Measurements from ENCODE around the gene SLC5A4. TPM values are rescaled to one million over a fixed set of nuclear protein-coding genes. Genes with fewer than 3 reads are reported as not detected.
"Not testable (repeated sequence)": the region's sequence is repeated elsewhere in the genome, so short reads cannot be mapped to it uniquely, and the experiment has no call there.

Gene SLC5A4
- total RNA-seq, 1 donor from 2014 or later: not detected

DNA sequence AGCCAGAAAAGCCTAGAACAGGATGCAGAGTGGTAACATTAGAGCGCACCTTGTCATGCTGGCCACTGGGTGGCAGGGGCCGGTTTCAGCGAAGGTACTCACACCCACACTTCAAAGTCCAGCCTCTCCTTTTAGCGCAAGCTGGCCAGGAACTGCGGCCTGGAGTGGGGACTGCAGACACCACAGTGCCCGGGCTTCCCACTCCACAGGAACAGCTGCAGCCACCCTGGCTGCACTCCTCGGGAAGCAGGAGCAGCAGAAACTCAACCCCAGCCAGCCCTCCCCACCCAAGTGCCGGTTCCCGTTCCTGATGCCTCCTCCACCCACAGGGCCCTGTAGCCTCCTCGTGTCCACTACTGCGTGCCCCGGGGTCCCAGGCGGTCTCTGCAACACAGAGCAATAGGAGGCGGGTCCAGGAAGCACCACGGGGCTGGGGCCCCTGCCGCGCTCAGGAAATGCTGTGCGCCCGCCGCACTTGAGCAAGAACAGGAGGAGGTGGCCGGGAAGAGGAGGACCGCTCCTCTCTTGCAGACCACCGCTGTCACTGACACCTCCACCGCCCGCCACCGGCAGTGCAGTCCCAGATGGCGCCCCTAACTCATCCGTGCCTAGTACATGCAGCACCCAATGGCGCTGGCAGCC lies 52.5 kb downstream of the SLC5A4 start:
- no peaks in the 10 kb centered on the region for H3K36me3 Mint-ChIP-seq (ENCODE audit: low read depth)
- TF ChIP-seq, protein P1, sequence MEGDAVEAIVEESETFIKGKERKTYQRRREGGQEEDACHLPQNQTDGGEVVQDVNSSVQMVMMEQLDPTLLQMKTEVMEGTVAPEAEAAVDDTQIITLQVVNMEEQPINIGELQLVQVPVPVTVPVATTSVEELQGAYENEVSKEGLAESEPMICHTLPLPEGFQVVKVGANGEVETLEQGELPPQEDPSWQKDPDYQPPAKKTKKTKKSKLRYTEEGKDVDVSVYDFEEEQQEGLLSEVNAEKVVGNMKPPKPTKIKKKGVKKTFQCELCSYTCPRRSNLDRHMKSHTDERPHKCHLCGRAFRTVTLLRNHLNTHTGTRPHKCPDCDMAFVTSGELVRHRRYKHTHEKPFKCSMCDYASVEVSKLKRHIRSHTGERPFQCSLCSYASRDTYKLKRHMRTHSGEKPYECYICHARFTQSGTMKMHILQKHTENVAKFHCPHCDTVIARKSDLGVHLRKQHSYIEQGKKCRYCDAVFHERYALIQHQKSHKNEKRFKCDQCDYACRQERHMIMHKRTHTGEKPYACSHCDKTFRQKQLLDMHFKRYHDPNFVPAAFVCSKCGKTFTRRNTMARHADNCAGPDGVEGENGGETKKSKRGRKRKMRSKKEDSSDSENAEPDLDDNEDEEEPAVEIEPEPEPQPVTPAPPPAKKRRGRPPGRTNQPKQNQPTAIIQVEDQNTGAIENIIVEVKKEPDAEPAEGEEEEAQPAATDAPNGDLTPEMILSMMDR (IDR thresholded peaks at IDR 0.05): no peak
- H3K27me3 Mint-ChIP-seq: peaks cover 40% of the 10 kb centered on the region
- POLR2A ChIA-PET: no interaction called here
- no peak overlapping the region for H3K27ac Mint-ChIP-seq
- no peak overlapping the region for H3K4me3 Mint-ChIP-seq
- H3K4me1 Mint-ChIP-seq: no peaks in the 10 kb centered on the region
- DNase-seq: no peak
- ATAC-seq (ENCODE audit: low read depth): no peak
- CTCF ChIA-PET: no interaction called here
- H3K9me3 Mint-ChIP-seq: no peaks in the 10 kb centered on the region
- intact Hi-C loops (cut with micrococcal nuclease): loop anchor here (1.0 to 10.0 kb wide), 2 partner anchors 242 to 271 kb away; no protein-coding TSS in a partner anchor

DNA sequence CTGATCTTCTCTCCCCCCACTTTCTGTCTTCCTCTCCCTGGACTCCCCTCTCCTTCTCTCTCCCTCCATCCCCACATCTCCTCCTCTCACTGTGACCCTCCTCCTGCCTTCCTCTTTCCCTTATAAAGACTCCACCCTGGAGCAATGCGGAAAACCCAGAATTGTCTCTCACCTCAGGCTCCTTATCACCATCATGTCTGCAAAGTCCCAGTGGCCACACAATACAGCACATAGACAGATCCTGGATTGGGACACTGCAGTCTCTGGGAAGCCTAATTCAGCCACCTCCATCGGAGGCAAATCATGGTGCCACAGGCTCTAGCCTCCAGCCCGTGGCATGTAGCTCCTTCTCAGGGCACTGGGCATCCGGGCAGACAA lies 53.0 kb downstream of the SLC5A4 start:
- intact Hi-C loops (cut with micrococcal nuclease): loop anchor here (1.0 to 10.0 kb wide), 2 partner anchors 243 to 271 kb away; no protein-coding TSS in a partner anchor
- TF ChIP-seq, protein P1 (IDR thresholded peaks at IDR 0.05): no peak
- ChIA-PET CTCF (no interaction called here), POLR2A (no interaction called here)
- no peak for DNase-seq
- H3K9me3 Mint-ChIP-seq: no peaks in the 10 kb centered on the region
- peaks cover 44% of the 10 kb centered on the region for H3K27me3 Mint-ChIP-seq
- H3K36me3 Mint-ChIP-seq (ENCODE audit: low read depth): no peaks in the 10 kb centered on the region
- no peak for ATAC-seq (ENCODE audit: low read depth)
- no peak overlapping the region for H3K27ac Mint-ChIP-seq
- H3K4me3 Mint-ChIP-seq: no peak overlapping the region
- H3K4me1 Mint-ChIP-seq: no peaks in the 10 kb centered on the region

DNA sequence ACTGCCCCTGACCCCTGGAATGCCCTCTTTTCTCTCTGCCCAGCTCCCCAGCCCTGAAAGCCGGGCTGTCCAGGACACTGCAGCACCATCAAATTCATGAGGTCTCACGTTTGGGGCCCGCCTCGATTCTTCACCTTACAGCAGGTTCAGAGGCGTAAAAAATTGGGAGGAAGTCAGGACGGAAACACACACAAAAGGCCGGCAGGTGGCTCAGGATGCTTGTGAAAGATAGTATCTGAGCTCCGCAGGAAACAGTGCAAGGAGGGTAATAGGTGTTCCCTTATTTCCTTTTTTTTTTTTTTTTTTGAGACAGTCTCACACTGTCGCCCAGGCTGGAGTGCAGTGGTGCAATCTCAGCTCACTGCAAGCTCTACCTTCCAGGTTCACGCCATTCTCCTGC lies 54.4 kb downstream of the SLC5A4 start:
- no peak overlapping the region for H3K4me3 Mint-ChIP-seq
- TF ChIP-seq, protein P1 (IDR thresholded peaks at IDR 0.05): no peak
- CTCF ChIA-PET: no interaction called here
- DNase-seq (no peak), ATAC-seq (ENCODE audit: low read depth) (no peak)
- H3K27ac Mint-ChIP-seq: no peak overlapping the region
- intact Hi-C loops (cut with micrococcal nuclease): loop anchor here (10.0 kb wide), 1 partner anchor 244 kb away; no protein-coding TSS in a partner anchor
- H3K4me1 Mint-ChIP-seq: no peaks in the 10 kb centered on the region
- no peaks in the 10 kb centered on the region for H3K9me3 Mint-ChIP-seq
- H3K36me3 Mint-ChIP-seq (ENCODE audit: low read depth): no peaks in the 10 kb centered on the region
- POLR2A ChIA-PET: interaction anchor here (0.7 kb wide), 1 partner anchor 274 kb away, joined by 3 read pairs; the partner anchor contains the start of gene FBXO7
- H3K27me3 Mint-ChIP-seq: peaks cover 44% of the 10 kb centered on the region

DNA sequence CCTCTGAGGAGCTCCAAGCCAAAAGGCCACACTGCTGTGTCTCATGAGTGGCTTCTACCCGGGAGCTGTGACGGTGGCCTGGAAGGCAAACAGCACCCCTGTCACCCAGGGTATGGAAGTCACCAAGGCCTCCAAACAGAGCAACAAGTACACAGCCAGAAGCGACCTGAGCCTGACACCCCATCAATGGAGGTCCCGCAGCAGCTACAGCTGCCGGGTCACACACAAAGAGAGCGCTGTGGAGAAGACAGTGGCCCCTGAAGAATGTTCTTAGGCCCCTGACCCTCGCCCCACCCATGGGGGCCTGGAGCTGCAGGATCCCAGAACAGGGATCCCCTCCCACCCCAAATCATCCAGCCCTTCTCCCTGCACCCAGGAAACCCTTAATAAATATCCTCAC lies 55.2 kb downstream of the SLC5A4 start:
- Mint-ChIP-seq H3K4me1 (no peaks in the 10 kb centered on the region), H3K9me3 (no peaks in the 10 kb centered on the region)
- POLR2A ChIA-PET: no interaction called here

DNA sequence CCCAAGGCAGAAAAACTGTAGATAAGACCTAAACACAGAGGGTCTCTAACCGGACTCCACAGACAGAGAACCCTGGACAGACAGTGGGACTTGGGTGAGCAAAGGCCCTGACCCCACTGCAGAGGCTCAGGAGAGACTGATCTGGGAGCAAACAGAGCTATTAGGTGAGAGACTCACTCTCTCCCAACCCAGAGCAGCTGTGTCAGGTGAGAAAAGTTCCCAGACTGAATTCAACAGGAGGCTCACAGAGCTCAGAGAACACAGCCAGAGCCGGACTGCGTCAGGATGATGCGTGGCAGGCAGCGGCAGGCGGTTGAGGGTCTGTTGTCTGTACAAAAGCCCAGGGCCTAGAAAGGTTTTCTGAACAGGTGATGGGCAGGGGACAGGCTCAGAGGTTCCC lies 55.8 kb downstream of the SLC5A4 start:
- no peak overlapping the region for H3K27ac Mint-ChIP-seq
- POLR2A ChIA-PET: no interaction called here

More for the DNA sequence above, 55.2 kb downstream of the SLC5A4 start:
- ATAC-seq (ENCODE audit: low read depth) (no peak), DNase-seq (no peak)
- Mint-ChIP-seq H3K27me3 (peaks cover 46% of the 10 kb centered on the region), H3K4me3 (no peak overlapping the region), H3K27ac (no peak overlapping the region), H3K36me3 (ENCODE audit: low read depth) (no peaks in the 10 kb centered on the region)
- intact Hi-C loops (cut with micrococcal nuclease): loop anchor here (10.0 kb wide), 1 partner anchor 245 kb away; no protein-coding TSS in a partner anchor
- TF ChIP-seq, protein P1 (IDR thresholded peaks at IDR 0.05): no peak
- CTCF ChIA-PET: no interaction called here

DNA sequence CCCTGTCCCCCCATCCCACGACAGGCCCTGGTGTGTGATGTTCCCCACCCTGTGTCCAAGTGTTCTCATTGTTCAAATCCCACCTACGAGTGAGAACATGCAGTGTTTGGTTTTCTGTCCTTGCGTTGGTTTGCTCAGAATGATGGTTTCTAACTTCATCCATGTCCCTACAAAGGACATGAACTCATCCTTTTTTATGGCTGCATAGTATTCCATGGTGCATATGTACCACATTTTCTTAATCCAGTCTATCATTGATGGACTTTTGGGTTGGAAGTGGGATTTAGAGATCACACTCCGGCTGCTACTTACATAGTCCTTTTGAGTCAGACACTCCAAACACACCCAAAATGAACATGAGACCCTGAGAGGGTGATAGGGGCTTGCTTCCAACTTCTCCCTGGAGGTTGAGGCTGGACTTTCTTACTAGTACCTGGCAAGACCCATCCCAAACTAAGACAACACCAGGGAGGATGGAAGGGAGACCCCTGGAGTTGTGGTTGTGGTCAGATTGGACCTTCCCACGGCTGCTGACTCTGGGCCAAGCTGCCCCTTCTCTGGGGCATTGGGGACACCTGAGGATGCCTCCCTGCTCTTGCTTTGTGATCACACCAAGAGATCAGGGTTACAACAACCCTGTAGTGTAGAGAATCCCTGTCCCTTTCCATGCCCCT lies 57.5 kb downstream of the SLC5A4 start:
- DNase-seq; intact Hi-C loops (cut with micrococcal nuclease); H3K36me3 Mint-ChIP-seq (ENCODE audit: low read depth); ATAC-seq (ENCODE audit: low read depth); POLR2A ChIA-PET; H3K4me1 Mint-ChIP-seq; CTCF ChIA-PET; H3K9me3 Mint-ChIP-seq; H3K4me3 Mint-ChIP-seq; H3K27ac Mint-ChIP-seq: not testable (repeated sequence)
- H3K27me3 Mint-ChIP-seq: peaks cover 32% of the 10 kb centered on the region

More for the DNA sequence above, 55.8 kb downstream of the SLC5A4 start:
- no peaks in the 10 kb centered on the region for H3K9me3 Mint-ChIP-seq
- intact Hi-C loops (cut with micrococcal nuclease): no loop called here
- ATAC-seq (ENCODE audit: low read depth): no peak
- DNase-seq: no peak
- peaks cover 43% of the 10 kb centered on the region for H3K27me3 Mint-ChIP-seq
- H3K4me3 Mint-ChIP-seq: no peak overlapping the region
- TF ChIP-seq, protein P1 (IDR thresholded peaks at IDR 0.05): no peak
- CTCF ChIA-PET: no interaction called here
- H3K36me3 Mint-ChIP-seq (ENCODE audit: low read depth): no peaks in the 10 kb centered on the region
- H3K4me1 Mint-ChIP-seq: no peaks in the 10 kb centered on the region

DNA sequence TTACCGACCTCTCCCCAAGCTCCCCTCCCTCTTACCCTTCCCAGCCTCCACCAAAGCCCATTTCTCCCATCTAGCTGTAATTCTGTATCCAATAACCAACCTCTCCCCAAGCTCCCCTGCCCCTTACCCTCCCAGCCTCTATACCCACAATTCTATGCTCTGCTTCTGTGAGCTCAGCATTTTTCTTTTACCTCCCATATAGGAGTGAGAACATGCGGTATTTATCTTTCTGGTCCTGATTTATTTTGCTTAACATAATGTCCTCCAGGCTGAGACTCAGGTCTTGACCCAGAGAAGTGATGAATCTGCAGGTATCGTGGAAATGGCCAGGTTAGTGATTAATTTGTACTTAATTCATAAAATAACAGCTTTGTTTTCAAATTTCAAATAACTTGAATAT lies 59.2 kb downstream of the SLC5A4 start:
- CTCF ChIA-PET; intact Hi-C loops (cut with micrococcal nuclease); H3K4me1 Mint-ChIP-seq; H3K27ac Mint-ChIP-seq; ATAC-seq (ENCODE audit: low read depth); H3K36me3 Mint-ChIP-seq (ENCODE audit: low read depth); H3K9me3 Mint-ChIP-seq; H3K4me3 Mint-ChIP-seq; DNase-seq; POLR2A ChIA-PET: not testable (repeated sequence)
- H3K27me3 Mint-ChIP-seq: peaks cover 30% of the 10 kb centered on the region

Measured in activated B cell treated with CpG ODN at 0.5 μM for 24 hours (primary cell).